Spinal cord (tissue), 10 donors: ENCODE results near the gene MRPL12. TPM values are rescaled to one million over a fixed set of nuclear protein-coding genes. Genes with fewer than 3 reads are reported as not detected.
"Not testable (repeated sequence)": the region's sequence is repeated elsewhere in the genome, so short reads cannot be mapped to it uniquely, and the experiment has no call there.

Experiments
- DNase-seq, 6 donors: peaks; one replicate each; pipeline versions ENCODE4 v3.0.0 to v3.0.0-alpha.2; 2013 to 2015; ENCODE audit warnings: low spot score in 6 of 6, low read depth in 4 of 6
- H3K27ac ChIP-seq: one replicate; pipeline ENCODE4 v1.5.1; 2013; ENCODE audit warnings: low read depth, low read length, control low read depth
- H3K27me3 ChIP-seq: one replicate; pipeline ENCODE4 v1.6.1; 2013; ENCODE audit warnings: low read length; ENCODE audit not compliant: control insufficient read depth, insufficient read depth
- H3K36me3 ChIP-seq: one replicate; pipeline ENCODE4 v1.6.1; 2013; ENCODE audit warnings: low read length; ENCODE audit not compliant: control insufficient read depth, insufficient read depth
- H3K4me1 ChIP-seq: one replicate; pipeline ENCODE4 v1.6.1; 2013; ENCODE audit warnings: low read length; ENCODE audit not compliant: control insufficient read depth, insufficient read depth
- H3K4me3 ChIP-seq: one replicate; pipeline ENCODE4 v1.5.1; 2013; ENCODE audit warnings: low read depth, low read length, control low read depth
- H3K9me3 ChIP-seq: one replicate; pipeline ENCODE4 v1.6.1; 2013; ENCODE audit warnings: low read length; ENCODE audit not compliant: control insufficient read depth, insufficient read depth
- WGBS: methylation state at CpG from one replicate; pipeline ENCODE4 v1.1.5; 2013; ENCODE audit warnings: missing lambda C conversion rate; ENCODE audit not compliant: insufficient coverage; 5-methylcytosine and 5-hydroxymethylcytosine counted together
- polyA plus RNA-seq, 2 donors: library from polyadenylated mRNA; unstranded; fragments of 120-200 nt; gene quantifications; one replicate each; pipeline ENCODE4 v1.2.1, GENCODE V29; 2013; ENCODE audit not compliant: insufficient read length in 2 of 2
- total RNA-seq, 2 donors: library from RNA; depleted of rRNA in 1 of 2; stranded (reverse); fragments of 120-200 nt in 1 of 2; fragments of >200 nt in 1 of 2; gene quantifications; one replicate each; pipeline versions ENCODE4 v1.2.3 to v1.2.4, GENCODE V29; 2013 to 2014
- donor health status: healthy.

Gene MRPL12
- total and polyA plus RNA-seq, 4 donors, result 9.2 to 76.0 (median 42.6) TPM

- peak overlapping the region; percentile 84 for H3K4me3 ChIP-seq
- H3K9me3 ChIP-seq, result no peaks in the 10 kb centered on the region
- H3K36me3 ChIP-seq, result peaks cover 43% of the 10 kb centered on the region
- H3K27me3 ChIP-seq, result no peaks in the 10 kb centered on the region
- DNase-seq, result no peak
- peak overlapping the region; percentile 67 for H3K27ac ChIP-seq
- peaks cover 23% of the 10 kb centered on the region for H3K4me1 ChIP-seq
- WGBS, result 69% methylated on average over 29 of the region's 30 CpGs
Observed at GRCh38 chr17:81665205-81666091, 37.7 kb upstream of the MRPL12 start.

DNA sequence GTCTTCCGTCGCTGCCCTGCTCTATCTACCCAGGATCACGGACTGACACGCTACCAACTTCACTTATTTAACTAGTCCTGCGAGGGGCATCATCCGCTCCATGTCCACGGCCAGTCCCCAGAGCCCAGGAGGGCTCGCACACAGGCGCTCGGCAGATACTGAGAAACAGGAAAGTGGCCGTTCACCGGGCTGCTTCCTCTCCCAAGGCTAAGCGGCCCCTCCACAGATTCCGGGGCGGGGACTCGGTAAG lies 37.1 kb upstream of the MRPL12 start:
- H3K36me3 ChIP-seq, result peaks cover 48% of the 10 kb centered on the region
- peak overlapping the region; percentile 84 for H3K4me3 ChIP-seq
- H3K27ac ChIP-seq, result peak overlapping the region; percentile 67
- 0% methylated on average over 16 of the region's 16 CpGs for WGBS
- H3K9me3 ChIP-seq, result no peaks in the 10 kb centered on the region
- peaks cover 23% of the 10 kb centered on the region for H3K4me1 ChIP-seq
- no peaks in the 10 kb centered on the region for H3K27me3 ChIP-seq
- no peak for DNase-seq

GRCh38 chr17:81666342-81667191 lies 36.6 kb upstream of the MRPL12 start, which contains the start of the genes CCDC137 and OXLD1:
TSS of gene CCDC137 (plus strand) at chr17:81666737. CDS start at chr17:81666767, 30 bp downstream.
TSS of gene OXLD1 (minus strand) at chr17:81666605. CDS start at chr17:81666577, 28 bp downstream.
- Histone ChIP-seq H3K9me3 (no peaks in the 10 kb centered on the region), H3K36me3 (peaks cover 54% of the 10 kb centered on the region), H3K4me3 (peak within 1 kb of the TSS; percentile 84), H3K27me3 (no peaks in the 10 kb centered on the region), H3K4me1 (peaks cover 23% of the 10 kb centered on the region), H3K27ac (peak within 1 kb of the TSS; percentile 67)
- WGBS, result under 1% methylated on average over 96 of the region's 96 CpGs
- peak; percentile 80 to 98 (median 92) for DNase-seq

- Histone ChIP-seq H3K4me3 (no peak overlapping the region), H3K9me3 (no peaks in the 10 kb centered on the region), H3K27me3 (no peaks in the 10 kb centered on the region), H3K27ac (no peak overlapping the region), H3K4me1 (peaks cover 23% of the 10 kb centered on the region), H3K36me3 (peaks cover 65% of the 10 kb centered on the region)
- WGBS, result 88% methylated on average over 18 of the region's 18 CpGs
- no peak for DNase-seq
Observed at GRCh38 chr17:81667754-81668153, 35.4 kb upstream of the MRPL12 start.

GRCh38 chr17:81672504-81672903 lies 30.7 kb upstream of the MRPL12 start:
- Histone ChIP-seq H3K9me3 (no peaks in the 10 kb centered on the region), H3K4me1 (peaks cover 17% of the 10 kb centered on the region), H3K27me3 (no peaks in the 10 kb centered on the region), H3K27ac (no peak overlapping the region), H3K36me3 (peaks cover 79% of the 10 kb centered on the region), H3K4me3 (no peak overlapping the region)
- DNase-seq, result no peak
- WGBS, result 76% methylated on average over 12 of the region's 18 CpGs

DNA sequence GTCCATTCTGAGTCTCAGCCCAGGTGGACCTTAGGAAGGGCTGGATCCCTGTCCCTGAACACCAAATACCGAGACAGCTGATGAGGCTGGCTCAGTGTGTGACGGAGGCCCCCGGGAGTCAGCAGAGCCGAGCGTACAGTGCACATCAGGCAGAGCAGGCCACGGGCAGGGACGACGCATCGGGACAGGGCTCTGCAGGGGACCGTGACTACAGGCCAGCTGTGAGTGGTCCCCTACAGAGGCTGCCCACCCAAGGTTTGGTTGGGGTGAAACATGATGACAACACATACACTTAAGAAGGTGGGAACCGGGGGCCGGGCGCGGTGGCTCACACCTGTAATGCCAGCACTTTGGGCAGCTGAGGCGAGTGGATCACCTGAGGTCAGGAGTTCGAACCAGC lies 30.2 kb upstream of the MRPL12 start:
- Histone ChIP-seq H3K27ac (no peak overlapping the region), H3K4me1 (peaks cover 12% of the 10 kb centered on the region), H3K4me3 (no peak overlapping the region), H3K9me3 (no peaks in the 10 kb centered on the region), H3K27me3 (no peaks in the 10 kb centered on the region), H3K36me3 (peaks cover 77% of the 10 kb centered on the region)
- no peak for DNase-seq
- 93% methylated on average over 13 of the region's 16 CpGs for WGBS

DNA sequence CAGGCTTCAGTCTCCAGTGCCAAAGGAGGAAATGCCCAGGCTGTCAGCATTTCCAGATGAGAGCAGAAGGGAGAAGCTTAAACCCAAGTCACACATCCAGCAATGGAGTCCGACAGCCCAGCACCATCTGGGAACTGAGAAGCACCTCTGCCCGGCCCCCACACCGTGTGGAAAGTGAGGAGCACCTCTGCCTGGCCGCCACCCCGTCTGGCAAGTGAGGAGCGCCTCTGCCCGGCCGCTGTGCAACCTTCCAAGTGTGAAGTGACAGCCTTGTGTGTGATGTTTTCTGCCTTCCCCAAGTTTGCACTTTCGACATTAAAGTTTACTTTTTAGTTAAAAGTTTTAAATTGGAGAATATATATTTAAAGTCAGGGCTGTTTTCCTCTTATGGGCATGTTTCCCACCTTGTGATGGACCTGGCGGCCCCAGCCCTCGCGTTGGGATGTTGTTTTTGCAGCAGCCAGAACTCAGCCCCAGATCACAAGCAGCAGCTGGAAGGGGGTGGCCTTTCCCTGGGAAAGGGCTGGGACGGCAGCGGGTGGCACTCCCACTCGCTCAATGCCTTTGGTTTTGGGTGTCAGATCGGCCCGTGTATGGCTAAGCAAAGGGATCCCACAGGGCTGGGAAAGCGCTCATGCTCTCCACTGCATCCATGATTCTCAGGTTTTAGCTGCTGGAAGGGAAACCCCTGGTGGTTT lies 29.5 kb upstream of the MRPL12 start:
- Histone ChIP-seq H3K27me3 (no peaks in the 10 kb centered on the region), H3K27ac (no peak overlapping the region), H3K9me3 (no peaks in the 10 kb centered on the region), H3K4me1 (peaks cover 11% of the 10 kb centered on the region), H3K36me3 (peaks cover 71% of the 10 kb centered on the region), H3K4me3 (no peak overlapping the region)
- WGBS, result 84% methylated on average over 14 of the region's 18 CpGs
- no peak for DNase-seq

GRCh38 chr17:81675515-81676221 lies 27.5 kb upstream of the MRPL12 start:
- Histone ChIP-seq H3K4me1 (peaks cover 11% of the 10 kb centered on the region), H3K36me3 (peaks cover 69% of the 10 kb centered on the region)
- not testable (repeated sequence) for H3K4me3 ChIP-seq, H3K27ac ChIP-seq, H3K27me3 ChIP-seq, H3K9me3 ChIP-seq
- peak in 1 of 6 donors; percentile 44 for DNase-seq
- WGBS, result 50% methylated on average over 6 of the region's 18 CpGs

DNA sequence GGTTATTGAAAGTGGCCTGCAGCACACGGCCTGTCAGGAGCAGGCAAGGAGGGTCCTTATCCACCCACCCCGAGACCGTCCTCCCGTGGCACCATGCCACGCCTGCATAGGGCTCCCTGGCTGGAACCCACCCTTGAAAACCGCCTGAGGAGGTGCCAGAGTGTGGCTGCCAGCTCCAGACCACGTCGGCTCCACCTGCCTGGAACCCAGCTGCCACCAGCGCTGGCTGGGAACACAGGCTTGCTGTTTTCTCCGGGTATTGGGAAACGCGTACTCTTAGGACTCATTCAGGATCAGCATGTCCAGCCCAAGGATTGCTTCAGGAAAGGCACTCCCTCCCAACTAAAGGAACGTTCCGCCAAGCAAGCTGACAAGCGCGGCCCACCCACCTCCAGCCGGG lies 26.3 kb upstream of the MRPL12 start:
- Histone ChIP-seq H3K27me3 (no peaks in the 10 kb centered on the region), H3K9me3 (no peaks in the 10 kb centered on the region), H3K4me1 (peaks cover 17% of the 10 kb centered on the region), H3K4me3 (no peak overlapping the region), H3K36me3 (peaks cover 69% of the 10 kb centered on the region), H3K27ac (no peak overlapping the region)
- 65% methylated on average over 13 of the region's 17 CpGs for WGBS
- no peak for DNase-seq
